ENCODE results near the gene DNAH17. TPM values are rescaled to one million over a fixed set of nuclear protein-coding genes. Genes with fewer than 3 reads are reported as not detected.

Gene DNAH17
- total RNA-seq, 4 donors from 2014 or later, result 0.22 to 0.51 TPM; not detected in 2

- TF ChIP-seq CTCF (IDR thresholded peaks at IDR 0.05; ENCODE audit: low read depth), result no peak
Measured at GRCh38 chr17:78459696-78460095, 117.5 kb downstream of the DNAH17 start.

GRCh38 chr17:78458736-78459335, 118.4 kb downstream of the DNAH17 start:
- TF ChIP-seq CTCF (IDR thresholded peaks at IDR 0.05; ENCODE audit: low read depth), result no peak

- TF ChIP-seq CTCF (IDR thresholded peaks at IDR 0.05; ENCODE audit: low read depth), result no peak
Measured at GRCh38 chr17:78458091-78458490, 119.1 kb downstream of the DNAH17 start.

GRCh38 chr17:78454346-78454745, 122.8 kb downstream of the DNAH17 start:
- no peak for TF ChIP-seq CTCF (IDR thresholded peaks at IDR 0.05; ENCODE audit: low read depth)

- TF ChIP-seq CTCF (IDR thresholded peaks at IDR 0.05; ENCODE audit: low read depth), result no peak
Measured at GRCh38 chr17:78451753-78452152, 125.4 kb downstream of the DNAH17 start.

- no peak for TF ChIP-seq CTCF (IDR thresholded peaks at IDR 0.05; ENCODE audit: low read depth)
Measured at GRCh38 chr17:78450696-78451345, 126.4 kb downstream of the DNAH17 start.

GRCh38 chr17:78449983-78450595, 127.1 kb downstream of the DNAH17 start:
- TF ChIP-seq CTCF (IDR thresholded peaks at IDR 0.05; ENCODE audit: low read depth), result no peak

Data from subcutaneous adipose tissue (tissue), 4 donors.